GM18861 (cell line): ENCODE measurements around the gene RTL5.
A peak's percentile ranks its signal among the peaks of the same experiment; 100 is the strongest.

ENCODE experiments used
- ATAC-seq: cut with Tn5 transposase; IDR thresholded peaks from one replicate; pipeline ENCODE4 v1.9.1; 2021; ENCODE audit not compliant: unreplicated experiment

Gene RTL5

GRCh38 chrX:72130156-72130761 is 1.5 kb downstream of the RTL5 start:
- ATAC-seq: no peak

- no peak for ATAC-seq
Measured at GRCh38 chrX:72129661-72130060, 2.1 kb downstream of the RTL5 start.

GRCh38 chrX:72128881-72129280 is 2.8 kb downstream of the RTL5 start:
- no peak for ATAC-seq

- ATAC-seq: no peak
Measured at GRCh38 chrX:72128183-72128834, 3.4 kb downstream of the RTL5 start.

GRCh38 chrX:72127332-72127731 is 4.4 kb downstream of the RTL5 start:
- no peak for ATAC-seq

GRCh38 chrX:72126539-72127140 is 5.1 kb downstream of the RTL5 start:
- ATAC-seq: peak; percentile 66

- no peak for ATAC-seq
Measured at GRCh38 chrX:72126048-72126415, 5.7 kb downstream of the RTL5 start.

GRCh38 chrX:72125331-72126047 is 6.2 kb downstream of the RTL5 start:
- no peak for ATAC-seq

- no peak for ATAC-seq
Measured at GRCh38 chrX:72124540-72125201, 7.0 kb downstream of the RTL5 start.

- ATAC-seq: no peak
Measured at GRCh38 chrX:72123471-72124185, 8.1 kb downstream of the RTL5 start.

GRCh38 chrX:72122621-72123337 is 8.9 kb downstream of the RTL5 start:
- no peak for ATAC-seq

- ATAC-seq: no peak
Measured at GRCh38 chrX:72121383-72121782, 10.3 kb downstream of the RTL5 start.

- no peak for ATAC-seq
Measured at GRCh38 chrX:72120837-72121236, 10.9 kb downstream of the RTL5 start.

GRCh38 chrX:72117636-72118210 is 14.0 kb downstream of the RTL5 start:
- ATAC-seq: no peak

GRCh38 chrX:72115380-72115779 is 16.3 kb downstream of the RTL5 start:
- ATAC-seq: no peak

GRCh38 chrX:72114807-72115206 is 16.9 kb downstream of the RTL5 start:
- ATAC-seq: no peak

- no peak for ATAC-seq
Measured at GRCh38 chrX:72114306-72114705, 17.4 kb downstream of the RTL5 start.

- no peak for ATAC-seq
Measured at GRCh38 chrX:72113461-72113860, 18.3 kb downstream of the RTL5 start.

- ATAC-seq: no peak
Measured at GRCh38 chrX:72110876-72111708, 20.6 kb downstream of the RTL5 start.
